Measurements from ENCODE around the gene NPTX1.

NPTX1 gene

GRCh38 chr17:80456465-80457235 lies 19.8 kb downstream of the NPTX1 start:
- DNase-seq = no peak

DNA sequence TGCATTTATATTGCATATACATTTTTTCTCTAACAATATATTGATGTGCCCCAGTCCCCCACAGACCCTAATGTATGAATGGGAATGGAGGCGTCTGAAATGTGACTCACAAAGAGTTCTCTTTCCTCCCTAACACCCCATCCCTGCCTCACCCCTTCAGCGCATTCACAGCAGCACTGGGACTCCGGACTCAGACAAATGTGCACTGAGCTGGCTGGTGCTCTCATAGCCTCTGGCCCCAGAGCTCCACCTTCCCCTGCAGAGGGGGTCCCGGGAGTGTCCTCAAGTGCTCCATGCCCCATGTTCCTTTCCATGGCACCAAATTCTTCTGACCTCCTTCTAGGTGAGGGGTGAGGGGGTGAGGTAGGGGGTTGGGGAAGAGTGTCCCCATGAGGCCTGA lies 20.6 kb downstream of the NPTX1 start:
- no peak for DNase-seq

- DNase-seq = peak; percentile 69
These were observed 21.1 kb downstream of the NPTX1 start for GRCh38 chr17:80455336-80455710.

DNA sequence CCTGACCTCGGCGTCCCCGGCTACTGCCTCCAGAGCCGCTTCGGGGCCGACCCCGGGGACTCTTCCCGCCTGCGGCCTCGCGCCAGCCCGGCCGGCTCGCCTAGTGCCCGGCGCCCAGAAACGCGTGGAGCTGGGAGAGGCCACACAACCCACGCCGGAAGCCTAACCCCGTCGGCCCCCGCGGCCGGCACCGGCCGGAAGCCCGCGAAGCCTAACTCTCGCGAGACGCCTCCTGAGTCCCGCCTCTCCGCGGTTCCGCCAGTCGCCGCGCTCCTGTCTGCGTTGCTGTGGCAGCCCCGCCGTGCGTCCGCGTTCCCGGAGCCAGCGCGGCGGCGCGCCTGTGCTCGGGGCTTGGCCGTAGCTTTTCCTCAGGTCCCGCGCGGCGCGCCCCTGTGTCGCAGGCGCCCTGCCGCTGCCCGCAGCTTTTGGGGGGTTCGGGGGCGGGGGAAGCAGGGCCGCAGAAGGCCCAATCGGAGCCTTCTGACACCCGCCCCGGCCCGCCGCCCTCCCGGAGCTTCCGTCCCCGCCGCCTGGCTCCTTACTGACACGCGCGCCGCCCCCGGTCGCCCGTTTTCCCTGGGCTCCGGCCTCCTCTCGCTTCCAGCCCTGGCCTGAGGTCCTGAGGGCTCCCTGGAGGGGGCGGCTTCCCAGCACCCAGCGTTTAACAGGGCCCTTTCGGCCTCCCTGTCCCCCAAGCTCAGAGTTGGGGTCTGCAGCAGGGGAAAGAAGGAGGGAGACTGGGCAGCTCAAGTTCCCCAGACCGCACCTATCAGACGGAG lies 21.7 kb downstream of the NPTX1 start:
- peak; percentile 96 for DNase-seq

DNA sequence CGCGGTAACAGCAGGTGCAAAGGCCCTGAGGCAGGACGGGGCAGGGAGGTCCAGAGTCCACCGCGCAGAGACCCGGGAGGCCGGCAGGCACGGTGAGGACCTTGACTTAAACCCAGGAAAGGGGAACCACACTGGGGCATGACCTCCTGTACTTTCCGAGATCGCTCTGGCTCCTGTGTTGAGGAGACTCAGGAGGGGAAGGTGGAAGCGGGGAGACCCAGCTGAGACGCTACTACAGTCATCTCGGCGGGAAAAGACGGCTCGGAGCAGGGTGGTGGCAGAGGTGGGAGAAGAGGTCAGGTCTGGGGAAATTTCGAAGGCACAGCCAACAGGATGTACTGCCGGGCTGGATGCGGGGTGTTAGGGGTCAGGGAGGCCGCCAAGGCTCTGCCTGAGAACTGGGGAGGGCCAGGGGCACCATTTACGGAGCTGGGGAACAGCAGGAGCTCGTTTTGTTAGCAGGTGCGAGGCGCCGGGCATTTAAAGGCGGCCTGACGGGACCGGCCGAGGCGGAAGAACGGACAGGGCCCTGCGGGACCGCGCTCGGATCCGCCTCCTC lies 22.3 kb downstream of the NPTX1 start:
- DNase-seq = peak; percentile 51

DNA sequence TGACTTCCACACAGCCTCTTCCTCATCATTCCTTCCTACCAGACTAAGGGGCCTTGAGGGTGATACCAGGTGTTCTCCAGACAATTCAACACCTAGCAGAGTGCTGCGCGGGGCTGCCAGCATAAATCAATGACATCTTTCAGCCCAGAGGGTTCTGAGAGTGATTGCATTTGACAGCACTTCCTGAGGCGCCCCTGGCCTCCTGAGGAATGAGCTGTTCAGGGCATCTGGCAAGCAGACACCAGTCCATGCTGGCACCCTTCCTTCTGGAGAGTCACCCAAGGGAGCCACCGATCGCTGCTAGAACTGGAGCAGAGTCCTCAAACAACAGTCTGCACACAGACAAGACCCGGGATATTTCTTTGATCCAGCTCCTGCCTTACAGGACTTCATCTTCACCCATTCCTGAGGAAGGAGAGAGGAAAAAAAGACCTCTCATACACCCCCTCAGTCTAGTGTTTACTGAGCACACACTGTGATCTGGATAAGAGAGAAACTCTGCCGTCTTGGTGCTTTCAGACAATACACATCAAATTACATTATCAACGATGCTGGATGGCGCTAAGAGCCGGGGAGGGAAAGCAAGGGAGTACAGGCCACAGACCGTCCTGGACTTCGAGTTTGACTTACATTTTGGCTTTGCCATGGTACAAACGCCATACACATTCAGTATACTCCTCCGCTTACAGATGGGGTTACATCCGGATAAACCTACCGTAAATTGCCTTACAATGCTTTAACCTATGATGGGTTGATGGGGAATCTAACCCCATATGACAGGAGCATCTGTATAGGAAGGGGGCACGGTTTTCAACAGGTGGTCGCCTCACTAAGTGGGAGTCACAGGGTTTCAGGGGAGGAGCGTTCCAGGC lies 23.0 kb downstream of the NPTX1 start:
- DNase-seq = no peak

DNA sequence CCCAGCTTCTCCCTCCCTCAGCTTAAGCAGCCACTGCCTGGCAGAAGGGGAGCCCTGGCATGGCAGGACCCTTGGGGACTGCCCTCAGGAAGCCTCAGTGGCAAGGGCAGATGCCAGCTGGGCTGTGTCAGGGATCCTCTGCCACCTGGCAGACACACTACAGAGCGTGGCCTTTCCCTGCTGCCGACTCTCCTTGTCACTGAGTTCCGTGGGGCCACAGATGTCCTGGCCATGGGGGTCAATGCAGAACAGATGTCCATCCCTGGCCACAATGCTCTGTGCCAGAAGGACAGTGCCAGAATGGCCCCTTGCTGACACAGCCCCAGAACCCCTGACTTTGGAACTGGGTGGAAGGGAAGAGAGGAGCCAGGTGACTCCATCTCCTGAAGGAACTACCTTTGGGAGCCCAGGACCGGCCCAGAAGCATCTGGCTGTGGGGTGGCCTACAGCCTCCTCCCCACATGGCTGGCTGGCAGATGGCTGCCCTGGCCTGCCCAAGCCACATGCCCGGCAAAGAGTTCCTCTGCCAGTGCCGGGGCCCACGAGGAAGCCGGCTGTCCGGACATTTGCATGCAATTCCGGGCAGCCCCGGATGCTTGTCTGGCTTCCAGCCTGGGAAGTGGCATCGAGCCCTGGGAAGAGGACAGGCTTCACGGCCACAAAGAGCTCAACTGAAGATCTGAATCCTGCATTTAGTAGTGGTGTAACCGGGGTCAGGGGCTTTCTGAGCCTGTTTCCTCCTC lies 24.1 kb downstream of the NPTX1 start:
- no peak for DNase-seq

- no peak for DNase-seq
These were observed 25.2 kb downstream of the NPTX1 start for GRCh38 chr17:80451104-80451775.

DNA sequence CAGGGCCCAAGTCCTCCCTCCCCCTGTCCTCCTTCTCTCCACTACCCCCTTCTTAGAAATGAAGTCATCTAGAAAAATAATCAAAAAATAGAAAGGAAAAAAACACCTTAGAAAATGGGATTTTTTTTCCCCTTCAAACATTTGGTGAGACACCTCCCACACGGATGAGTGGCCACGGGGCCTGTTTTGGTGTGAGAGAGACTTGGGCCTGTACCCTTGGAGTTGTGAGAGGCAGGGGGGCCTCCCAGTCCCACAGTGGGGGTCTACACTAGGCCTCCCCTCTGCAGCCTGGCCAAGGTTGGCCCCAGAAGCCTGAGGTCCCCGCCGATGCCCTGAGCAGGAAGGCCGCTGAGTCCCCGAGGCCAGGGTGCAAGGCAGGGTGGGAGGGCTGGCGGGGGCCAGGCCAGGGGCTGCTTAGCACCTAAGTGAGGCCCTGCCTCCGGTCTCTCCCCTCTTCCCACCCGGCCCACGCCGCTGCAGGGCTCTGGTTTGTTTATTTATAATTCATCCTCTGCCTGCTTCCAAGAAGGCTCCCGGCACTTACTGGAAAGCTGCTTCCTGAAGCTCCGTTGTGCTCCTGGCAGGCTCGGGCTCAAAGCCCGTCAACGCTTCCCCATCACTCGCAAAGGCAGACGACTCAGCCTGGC lies 26.4 kb downstream of the NPTX1 start:
- no peak for DNase-seq

- no peak for DNase-seq
These were observed 27.0 kb downstream of the NPTX1 start for GRCh38 chr17:80449194-80449929.

GRCh38 chr17:80447790-80448189 lies 28.6 kb downstream of the NPTX1 start:
- no peak for DNase-seq

DNA sequence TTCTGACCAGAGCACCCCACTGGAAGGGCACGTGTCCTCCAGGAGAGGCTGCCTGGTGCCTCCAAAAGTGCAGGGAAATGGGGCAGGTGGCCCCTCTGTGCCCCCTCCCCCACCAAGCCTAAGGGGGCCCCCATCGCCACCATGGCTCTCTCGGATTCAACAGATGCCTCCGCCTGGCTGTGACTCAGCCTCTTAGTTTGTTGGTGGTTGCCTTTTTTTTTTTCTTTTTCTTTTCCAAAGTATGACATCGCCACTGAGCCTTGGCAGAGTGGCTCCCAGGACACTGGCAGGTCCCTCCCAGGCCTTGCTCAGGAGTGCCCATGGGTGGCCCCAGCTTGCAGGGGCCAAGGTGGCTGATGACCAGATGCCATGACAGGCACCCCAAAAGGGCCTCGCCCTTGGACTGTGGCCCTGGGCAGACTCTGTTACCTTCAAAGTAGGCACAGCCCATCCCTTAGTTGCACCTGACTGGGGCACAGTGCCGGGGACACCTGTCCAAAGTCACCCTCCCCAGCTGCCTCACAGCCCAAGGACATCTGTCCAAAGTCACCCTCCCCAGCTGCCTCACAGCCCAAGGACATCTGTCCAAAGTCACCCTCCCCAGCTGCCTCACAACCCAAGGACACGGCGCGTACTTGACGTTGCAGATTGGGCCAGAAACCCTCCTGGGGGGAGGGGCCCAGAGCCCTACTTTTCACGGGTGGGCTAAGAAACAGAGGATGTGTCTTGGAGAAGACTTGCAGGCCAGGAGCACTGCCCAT lies 29.6 kb downstream of the NPTX1 start:
- DNase-seq = no peak

GRCh38 chr17:80445726-80446110 lies 30.7 kb downstream of the NPTX1 start:
- DNase-seq = no peak

DNA sequence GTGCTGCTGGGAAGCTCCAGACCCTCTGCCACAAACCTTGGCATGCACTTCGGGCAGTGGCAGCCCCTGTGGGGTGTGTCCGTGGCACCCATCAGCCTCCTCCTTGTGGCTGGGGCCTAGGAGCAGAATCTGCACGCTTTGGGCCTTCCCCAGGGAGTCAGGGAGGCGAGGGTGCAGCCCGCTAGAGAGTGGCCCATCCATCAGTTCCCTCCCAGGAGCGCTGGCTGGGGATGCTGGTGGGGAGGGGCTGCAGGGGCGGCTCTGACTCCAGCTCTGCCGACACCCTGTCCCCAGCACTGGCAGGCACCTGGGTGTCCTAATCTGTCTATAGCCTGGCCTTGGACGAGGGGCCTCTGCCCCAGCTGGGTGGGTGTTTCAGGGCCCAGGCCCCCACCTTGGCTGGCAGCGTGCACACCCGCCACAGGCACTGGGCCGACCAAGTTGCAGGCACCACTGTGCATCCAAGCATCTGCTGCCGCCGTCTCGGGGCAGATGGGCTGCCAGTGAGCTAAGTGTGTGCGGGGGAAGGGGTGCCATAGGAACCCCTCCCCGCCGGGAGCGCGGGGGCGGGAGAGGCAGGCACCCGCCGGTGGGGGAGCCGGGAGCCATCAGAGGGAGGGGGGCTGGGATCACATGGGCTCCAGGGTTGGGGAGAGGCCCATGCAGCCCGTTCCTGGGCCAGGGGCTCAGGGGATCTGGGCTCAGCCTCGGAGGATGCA lies 31.2 kb downstream of the NPTX1 start:
- DNase-seq = no peak

DNA sequence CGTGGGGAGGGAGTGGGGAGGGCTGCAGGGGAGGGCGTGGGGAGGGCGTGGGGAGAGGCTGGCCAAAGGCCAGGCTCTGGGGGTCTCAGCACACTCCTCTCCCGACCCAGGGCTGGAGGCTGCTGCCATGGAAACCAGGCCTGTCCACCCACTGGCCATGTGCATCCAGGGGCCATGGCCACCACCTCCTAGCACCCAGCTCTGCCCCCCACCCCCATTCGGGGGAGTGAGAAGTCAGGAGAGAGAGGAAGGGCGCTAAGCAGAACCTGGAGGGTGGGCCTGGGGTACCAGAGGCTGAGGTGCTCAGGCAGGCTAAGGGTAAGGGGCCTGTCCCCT lies 31.8 kb downstream of the NPTX1 start:
- no peak for DNase-seq

DNA sequence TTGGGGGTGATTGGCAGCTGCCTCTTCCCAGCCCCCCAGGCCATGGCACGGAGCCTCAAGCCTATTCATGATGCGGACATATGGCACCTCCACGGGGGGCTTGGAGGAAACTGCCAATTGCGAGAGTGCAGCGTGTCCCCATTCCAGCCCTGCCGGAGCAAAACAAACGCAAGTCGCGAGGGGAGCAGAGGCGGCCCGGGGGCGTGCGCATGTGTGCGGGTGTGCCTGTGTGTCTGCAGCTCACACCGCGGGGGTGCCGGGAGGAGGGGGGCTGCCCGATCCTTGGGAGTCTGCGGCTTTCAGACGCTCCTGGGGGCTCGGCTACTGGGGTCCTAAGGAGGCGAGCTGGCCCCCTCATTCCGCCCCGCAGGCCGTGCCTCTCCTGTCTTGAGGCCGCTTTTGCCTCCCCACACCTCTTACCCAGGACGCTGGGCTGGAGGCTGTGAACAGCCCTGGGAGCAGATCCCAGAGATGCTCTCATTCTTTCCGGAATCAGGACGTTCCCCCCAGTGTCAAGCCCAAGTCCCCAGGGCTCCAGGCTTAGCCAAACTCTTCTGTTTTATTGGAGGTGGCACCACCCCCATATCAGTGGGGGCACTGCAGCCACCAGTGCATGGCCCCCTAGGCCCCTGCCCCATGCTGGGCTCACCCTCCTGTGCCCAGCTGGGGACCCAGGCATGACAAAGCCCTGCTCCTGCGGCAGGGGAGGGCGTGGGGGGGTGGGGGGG lies 32.3 kb downstream of the NPTX1 start:
- no peak for DNase-seq

DNA sequence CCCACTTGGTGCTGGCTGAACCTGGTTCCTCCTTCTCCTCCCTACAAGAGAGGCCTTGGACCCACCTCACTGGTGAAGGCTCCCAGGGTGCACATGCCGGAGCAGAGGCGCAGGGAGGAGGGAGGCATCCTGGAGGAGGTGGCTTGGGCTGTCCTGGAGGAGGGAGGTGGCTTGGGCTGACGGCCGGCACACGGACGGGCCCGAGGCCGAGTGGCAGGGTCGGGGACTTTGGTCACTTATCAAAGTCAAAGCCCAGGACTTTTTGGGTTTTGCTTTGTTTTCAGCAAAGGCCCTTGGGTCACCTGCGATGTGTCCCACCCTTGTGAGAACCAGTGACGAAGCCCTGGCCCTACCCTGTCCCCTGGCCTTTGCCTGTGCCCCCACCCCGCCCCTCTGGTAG lies 32.9 kb downstream of the NPTX1 start:
- DNase-seq = no peak

- DNase-seq = no peak
These were observed 33.6 kb downstream of the NPTX1 start for GRCh38 chr17:80442764-80443163.

DNA sequence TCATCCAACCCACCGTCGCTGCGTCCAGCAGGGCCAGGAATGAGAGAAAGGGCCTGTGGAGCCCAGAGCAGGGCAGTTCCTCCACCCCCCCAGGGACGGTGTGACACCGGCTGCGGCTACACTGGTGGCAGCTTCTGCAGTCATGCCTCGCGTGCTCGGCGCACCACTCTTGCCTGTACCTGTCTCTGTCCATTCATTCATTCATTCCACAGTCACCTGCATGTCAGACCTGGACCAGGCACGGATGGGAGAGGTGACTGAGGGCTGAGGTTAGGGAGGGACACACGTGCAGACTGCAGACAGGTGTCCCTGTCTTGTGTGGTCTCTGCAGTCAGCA lies 34.1 kb downstream of the NPTX1 start:
- no peak for DNase-seq

Data from stimulated activated CD8-positive, alpha-beta memory T cell treated with anti-CD3 and anti-CD28 coated beads, Interleukin-4, amount 100 ng/mL, for 48 hours (primary cell).